Ureter (tissue), 1 donor: Measurements from ENCODE around the gene ASPG. TPM values are rescaled to one million over a fixed set of nuclear protein-coding genes. Genes with fewer than 3 reads are reported as not detected.

ENCODE experiments used
- DNase-seq: peaks from one replicate; pipeline ENCODE4 v3.0.0-alpha.2; 2020; ENCODE audit warnings: low spot score
- total RNA-seq: library from RNA; stranded (reverse); gene quantifications from one replicate; pipeline ENCODE4 v1.2.4, GENCODE V29; 2023
- donor health status: DM: yes; HTN: yes; CAD: no.

ASPG gene
- total RNA-seq, 1 donor from 2014 or later, result 6.4 TPM

DNA sequence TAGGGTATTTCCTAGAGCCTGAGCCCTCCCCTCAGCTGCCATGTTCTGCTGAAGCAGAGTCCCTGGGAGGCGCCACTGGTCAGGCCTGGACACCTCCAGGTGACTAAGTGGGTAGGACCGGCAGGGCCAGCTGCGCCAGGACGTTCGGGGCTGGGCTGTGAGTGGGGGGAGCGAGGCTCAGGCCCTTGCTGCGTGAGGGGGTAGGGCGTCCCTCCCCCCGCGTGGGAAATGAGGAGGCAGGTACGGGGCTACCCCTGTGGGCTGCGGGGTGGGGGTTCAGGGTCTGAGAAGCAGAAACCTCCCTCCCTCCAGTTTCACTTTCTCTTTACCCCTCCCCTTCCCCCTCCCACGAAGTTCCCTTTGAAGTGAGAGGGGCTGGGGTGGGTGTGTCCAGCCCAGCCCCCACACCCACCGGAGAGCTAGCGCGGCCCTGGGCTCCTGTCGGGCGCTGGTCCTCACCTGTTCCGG is 30.8 kb downstream of the ASPG start:
- peak; percentile 70 for DNase-seq

DNA sequence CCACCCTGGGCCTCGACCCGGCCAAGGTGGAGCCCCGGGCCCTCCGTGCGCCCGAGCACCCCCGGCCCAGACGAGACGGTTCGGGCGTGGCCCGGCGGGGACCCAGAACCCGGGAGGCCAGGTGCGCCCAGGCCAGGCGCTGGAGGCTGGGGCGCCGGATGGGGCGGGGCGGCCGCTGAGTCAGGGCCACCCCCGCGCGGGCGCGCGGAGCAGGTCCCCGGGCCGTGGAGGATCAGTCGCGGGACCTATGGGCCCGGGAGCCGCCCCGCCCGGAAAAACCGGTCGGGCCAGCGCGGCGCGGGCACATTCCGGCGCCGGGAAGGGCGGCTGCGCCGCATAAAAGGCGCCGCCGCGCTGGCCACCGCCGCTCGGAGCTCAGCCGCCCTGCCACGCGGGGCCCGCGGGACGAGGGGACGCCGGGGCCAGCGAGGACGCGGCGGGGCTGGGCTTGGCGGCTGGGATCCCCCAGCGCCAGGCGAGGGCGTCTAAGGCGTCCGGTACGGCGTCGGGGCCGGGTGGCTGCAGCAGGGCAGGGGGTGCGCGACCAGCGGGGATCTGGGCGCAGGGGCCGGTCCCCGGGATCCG is 31.3 kb downstream of the ASPG start:
- DNase-seq, result no peak

DNA sequence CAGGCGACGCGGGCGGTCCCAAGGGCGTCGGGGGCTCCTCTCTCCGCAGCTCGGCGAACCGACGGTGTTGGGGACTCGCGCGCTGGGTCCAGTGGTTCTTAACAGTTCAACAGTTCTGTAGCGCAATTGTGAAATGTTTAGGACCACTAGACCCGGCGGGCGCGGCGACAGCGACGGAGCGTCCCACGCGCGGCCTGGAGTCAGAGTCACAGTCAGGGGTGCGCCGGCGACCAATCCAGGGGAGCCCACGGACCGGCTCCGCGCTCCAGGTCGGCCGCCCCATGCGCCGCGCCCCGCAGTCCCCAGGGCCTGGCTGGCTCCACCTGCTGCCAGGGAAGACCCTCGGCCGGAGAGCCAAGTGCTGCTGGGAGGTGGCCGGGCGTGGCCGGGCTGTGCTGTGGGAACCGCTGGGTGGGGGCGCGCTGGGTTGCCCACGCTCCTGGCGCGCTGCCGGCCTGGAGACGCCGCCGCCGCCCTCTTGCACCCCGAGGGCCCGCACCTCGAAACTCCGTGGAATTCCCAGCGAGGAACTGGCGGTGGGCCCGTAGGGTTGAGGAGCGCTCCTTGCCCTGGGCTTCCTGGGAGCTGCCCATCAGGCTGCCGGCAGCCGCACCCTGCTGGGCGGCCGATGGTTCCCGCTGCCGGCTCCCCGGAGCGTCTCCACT is 32.0 kb downstream of the ASPG start:
- DNase-seq, result no peak

DNA sequence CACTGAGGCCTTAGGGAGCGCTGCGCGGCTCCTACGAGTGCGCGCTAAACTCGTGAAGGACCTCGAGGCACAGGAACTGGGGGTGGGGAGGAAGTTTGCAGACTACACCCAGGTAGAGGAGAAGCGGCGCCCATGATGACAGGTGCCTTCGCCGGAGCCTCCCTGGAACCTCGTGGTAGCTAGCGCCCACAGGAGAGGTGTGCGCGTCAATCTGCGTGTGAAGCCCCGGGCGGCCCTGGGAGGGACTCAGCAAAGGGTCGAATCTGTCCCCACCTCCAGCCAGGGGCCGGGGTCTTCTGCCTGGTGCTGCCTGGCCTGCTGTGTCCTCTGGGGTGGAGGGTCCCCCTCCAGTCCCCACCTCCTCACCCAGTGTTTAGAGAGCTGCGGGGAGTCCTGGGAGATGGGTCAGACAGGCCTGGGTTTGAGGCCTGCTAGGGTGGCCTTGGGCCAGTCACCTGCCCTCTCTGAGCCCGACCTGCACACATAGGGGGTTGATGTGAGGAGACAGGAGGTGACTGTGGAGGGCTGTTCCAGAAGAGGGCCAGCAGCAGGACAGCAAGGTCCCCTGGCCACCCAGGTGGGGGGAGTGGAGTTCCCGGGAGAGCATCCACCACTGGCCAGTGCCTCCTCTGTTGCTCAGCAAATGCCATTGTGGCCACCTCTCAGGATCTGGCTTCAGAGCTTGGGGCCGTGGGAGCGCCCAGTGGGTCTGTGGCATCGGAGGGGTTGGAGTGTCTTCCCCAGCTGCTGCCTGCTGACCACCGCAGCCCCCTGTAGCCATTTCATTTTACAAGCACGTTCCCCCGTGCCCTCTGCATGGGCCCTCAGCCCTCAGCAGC is 32.7 kb downstream of the ASPG start:
- no peak for DNase-seq

DNA sequence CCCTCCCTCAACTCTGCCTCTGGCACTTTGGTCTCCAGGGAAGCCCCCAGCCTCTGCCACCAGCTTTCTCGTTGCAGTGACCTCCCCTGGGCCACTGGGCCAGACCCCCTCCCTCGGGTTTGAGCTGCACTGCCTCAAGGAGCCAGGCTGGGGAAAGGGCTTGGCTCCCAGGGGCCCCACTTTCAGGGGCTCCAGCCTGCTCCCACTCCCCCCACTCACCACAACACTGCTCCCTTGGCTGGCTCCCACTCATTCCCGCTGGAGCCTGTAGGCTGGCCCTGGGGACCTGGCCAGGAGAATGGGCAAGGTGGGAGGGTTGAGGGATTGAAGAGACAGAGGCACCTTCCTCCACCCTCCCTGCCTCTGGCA is 33.6 kb downstream of the ASPG start:
- no peak for DNase-seq

DNA sequence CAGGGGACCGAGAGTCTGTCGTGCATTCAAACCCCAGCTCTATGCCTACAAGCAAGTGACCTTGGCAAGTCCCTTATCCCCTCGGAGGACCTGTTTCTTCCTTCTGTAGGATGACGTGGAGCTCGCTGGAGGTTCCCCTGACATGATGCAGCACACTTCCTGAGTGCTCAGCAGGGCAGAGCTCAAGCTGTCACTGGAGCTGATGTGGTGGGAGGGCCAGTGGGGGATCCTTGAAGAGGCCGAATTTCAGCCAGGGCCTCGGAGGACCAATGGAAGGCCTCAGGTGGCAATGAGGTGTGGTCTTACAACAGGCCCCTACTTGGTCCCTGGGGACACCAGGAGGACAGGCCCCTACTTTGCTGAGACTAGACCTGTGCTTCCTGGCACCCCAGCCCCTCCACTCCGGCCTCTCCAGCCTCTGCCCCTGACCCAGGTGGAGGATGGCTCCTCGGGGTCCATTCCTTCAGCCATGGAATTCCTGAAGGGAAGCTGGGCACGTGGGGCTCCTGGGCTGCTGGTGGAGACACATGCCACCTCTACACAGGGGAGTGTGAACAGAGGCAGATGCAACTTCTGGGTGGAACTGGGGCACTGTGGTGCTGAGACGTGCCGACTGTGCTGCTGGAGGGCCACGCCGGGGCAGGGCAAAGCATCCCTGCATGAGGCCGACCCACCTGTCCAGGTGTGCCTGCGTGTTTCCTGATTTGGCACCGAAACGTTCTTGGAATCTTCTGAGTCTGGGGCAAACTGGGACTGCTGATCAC is 34.2 kb downstream of the ASPG start:
- DNase-seq, result no peak

DNA sequence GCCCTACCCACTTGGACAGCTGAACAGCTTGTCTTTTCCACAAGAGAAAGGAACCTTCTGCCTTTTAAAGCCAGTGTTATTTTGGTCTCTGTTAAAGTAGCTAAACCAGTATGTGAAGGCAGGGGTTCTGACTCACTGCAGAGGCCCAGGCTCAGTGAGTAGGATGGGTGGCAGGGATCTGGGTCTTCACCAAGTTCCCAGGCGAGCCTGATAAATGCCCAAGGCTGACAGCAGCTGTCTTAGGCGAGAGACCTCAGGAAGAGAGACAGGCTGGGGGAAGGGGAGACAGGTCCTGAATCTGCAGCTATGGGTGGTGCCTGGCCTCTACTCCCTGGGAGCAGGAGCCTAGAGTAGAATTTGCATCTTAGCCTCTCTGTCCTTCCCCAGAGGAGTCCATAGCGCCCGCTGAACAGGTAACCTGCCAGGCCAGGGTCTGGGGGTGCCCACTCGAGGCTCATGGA is 34.8 kb downstream of the ASPG start:
- DNase-seq, result no peak

DNA sequence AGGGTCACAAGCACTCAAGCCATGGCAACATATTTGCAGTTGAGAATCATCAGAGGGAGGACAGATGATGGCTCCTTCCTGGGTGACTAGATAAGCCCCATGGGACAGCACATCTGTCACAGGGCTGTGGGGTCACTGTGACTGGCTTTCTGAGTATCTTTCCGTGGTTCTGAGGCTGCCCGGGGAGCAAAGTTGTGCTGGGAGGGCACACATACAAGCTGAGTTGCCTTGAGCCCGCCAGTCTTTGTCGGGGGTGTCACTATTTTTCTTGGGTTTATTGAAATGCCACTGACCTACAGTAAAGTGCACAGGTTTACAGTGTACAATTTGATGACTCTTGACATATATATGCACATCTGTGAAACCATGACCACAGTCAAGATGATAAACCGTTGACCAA is 35.6 kb downstream of the ASPG start:
- no peak for DNase-seq

DNA sequence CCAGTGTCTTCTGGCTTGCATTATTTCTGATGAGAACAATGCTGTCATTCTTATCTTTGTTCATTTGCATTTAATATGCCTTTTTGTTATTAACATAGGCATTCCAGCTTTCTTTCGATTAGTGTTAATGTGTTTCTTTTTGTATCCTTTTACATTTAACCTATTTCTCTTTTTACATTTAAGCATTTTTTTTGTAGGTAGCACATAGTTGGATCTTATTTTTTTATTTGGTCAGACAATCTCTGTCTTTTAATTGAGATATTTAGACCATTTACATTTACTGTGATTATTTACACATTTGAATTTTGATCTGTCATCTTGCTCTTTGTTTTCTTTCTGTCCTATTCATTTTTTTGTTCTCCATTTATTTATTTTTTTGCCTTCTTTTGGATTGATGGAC is 38.4 kb downstream of the ASPG start:
- no peak for DNase-seq

DNA sequence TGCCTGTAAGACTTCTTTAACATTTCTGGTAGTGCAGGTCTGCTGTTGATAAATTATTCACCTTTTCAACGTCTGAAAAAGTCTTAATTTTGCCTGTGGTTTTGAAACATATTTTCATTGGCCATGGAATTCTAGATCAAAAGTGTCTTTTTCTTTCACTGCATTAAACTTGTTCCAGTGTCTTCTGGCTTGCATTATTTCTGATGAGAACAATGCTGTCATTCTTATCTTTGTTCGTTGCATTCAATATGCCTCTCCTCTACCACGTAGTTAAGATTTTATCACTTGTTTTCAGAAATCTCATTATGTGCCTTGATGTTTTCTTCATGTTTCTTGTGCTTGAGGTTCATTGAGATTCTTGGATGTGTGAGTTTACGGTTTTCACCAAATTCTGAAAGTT is 39.5 kb downstream of the ASPG start:
- no peak for DNase-seq

DNA sequence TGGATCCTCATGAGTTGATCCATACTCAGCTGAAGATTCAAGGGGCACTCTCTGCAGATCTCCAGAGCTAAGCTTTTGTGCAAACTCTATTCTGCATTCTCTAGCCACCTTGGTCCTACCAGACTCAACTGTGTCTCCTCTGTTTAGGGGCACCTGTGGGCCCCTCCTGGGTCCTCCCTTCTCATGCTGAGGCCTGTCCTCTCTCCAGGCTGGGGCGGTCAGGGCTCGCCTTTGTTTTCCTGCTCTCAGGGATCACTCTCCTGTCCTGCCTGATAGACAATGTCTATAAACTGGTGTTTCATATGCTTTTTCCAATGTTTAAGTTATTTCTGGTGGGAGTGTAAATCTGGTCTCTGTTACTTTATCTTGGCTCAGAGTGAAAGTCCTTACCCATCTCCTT is 41.3 kb downstream of the ASPG start:
- no peak for DNase-seq

DNA sequence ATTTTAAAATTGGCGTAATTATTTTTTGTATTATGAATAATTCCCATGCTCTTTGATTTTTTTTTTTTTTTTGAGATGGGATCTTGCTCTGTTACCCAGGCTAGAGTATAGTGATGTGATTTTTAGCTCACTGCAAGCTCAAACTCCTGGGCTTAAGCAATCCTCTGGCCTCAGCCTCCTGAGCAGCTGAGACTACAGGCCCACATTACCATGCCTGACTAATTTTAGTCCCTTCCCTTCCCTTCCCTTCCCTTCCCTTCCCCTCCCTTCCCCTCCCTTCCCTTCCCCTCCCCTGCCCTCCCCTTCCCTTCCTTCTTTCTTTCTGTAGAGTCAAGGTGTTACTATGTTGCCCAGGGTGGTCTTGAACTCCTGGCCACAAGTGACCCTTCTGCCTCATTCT is 43.5 kb downstream of the ASPG start:
- DNase-seq, result no peak

DNA sequence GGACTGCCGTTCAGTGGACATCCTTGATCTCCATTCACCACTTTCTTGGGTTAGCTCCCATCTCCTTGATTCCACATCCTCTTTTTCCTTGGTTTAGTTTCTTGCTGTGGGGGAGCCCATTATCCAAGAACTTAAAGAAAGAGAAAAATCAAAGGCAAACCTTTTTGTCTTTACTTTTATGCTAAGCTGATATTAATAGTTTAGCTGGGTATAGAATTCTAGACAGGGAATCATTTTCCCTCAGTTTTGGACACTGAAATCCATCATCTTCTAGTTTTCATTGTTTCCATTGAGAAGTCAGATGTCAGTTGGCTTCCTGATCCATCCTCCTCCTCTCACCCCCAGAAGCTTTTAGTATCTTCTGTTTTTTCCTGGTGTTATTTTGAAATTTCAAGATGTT is 44.1 kb downstream of the ASPG start:
- no peak for DNase-seq

DNA sequence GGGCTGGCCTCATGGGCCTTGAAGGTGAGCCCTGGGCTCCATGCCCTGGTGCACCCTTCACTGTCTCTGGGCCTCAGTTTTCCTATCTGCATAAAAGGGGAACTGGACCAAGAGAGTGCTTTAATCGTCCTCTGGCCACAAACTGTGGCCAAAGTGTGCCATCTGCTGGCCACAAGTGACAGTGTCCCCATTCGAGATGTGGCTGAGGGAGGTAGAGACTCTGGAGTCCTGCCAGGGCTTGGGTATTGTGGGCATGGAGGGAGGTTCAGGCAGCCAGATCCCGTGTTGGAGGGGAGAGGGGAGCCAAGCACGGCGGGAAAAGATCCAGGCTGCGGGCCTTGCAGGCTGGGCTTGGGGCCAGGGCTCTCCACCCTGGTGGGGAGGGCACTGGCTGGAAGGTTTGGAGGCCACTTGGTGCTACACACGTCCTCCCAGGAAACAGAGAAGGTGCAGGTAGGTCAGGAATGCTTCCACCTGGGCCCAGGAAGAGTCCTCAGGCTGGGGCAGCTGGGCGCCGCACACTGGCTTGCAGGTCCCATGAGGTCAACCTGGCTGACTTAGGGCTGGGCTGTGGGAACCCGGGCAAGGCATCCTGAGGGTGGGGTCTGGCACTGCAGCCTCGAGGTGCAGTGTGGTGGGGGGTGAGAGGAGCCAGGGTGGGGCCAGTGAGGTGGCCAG is 45.6 kb downstream of the ASPG start:
- DNase-seq, result no peak

DNA sequence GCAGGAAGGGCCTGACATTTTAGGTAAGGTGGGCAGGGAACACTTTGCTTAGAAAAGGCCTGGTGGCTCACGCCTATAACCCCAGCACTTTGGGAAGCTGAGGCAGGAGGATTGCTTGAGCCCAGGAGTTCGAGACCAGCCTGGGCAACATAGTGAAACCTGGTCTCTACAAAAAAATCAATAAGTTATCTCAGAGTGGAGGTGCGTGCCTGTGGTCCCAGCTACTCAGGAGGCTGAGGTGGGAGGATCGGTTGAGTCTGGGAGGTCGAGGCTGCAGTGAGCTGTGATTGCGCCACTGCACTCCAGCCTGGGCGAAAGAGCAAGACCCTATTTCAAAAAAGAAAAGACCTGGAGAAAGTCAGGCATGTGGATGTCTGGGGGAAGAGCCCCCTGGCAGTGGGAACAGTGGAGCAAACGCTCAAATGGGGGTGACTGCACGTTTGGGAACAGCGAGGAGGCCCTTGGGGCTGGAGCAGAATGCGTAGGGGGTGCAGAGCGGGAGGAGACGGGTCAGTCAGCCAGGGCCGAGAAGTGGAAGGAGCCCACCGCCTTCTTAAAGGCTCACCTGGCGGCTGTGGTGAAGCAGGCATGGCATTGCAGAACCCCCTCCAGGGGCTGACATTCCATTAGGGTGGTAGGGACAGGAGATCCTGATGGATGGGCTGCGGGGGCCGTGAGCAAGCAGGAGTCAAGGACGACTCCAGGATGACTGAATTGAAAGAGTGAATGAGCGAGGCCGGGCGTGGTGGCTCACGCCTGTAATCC is 46.6 kb downstream of the ASPG start:
- no peak for DNase-seq

DNA sequence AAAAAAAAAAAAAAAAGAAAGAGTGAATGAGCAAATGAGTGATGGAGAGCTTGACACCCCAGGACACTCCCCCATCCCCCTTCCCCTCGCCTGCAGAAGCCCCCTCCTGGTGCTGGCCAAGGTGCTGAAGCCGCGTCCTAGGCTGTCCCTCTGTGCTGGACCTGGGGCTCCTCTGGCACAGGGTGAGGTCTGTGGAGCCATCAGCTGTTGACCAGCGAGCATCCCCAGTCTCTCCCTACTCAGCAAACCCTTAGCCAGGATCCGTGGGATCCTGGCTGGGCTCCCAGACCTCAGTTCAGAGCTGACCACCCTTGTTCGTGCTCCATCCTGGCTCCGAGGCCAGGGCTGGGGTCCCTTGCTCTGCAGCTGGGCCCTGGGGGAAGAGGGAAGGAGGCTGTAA is 47.5 kb downstream of the ASPG start:
- no peak for DNase-seq

DNA sequence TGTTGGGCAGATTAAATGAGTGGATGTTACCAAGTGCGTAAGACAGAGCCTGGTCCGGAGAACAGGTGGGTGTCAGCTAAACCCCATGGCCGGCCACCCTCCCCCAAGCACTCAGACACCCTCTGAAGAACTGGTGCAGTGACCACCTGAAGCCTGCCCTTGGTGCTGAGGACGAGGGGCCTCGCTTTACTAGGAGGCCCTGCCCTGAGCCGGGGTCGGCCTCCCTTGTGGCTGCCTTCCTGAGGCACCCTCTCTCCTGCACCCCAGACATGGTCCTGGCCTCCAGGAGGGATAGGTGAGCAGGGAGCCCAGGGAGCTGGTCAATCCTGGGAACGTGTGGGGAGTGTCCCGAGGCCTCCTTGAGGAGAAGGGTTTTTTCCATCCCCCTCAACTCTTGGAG is 48.0 kb downstream of the ASPG start:
- no peak for DNase-seq

DNA sequence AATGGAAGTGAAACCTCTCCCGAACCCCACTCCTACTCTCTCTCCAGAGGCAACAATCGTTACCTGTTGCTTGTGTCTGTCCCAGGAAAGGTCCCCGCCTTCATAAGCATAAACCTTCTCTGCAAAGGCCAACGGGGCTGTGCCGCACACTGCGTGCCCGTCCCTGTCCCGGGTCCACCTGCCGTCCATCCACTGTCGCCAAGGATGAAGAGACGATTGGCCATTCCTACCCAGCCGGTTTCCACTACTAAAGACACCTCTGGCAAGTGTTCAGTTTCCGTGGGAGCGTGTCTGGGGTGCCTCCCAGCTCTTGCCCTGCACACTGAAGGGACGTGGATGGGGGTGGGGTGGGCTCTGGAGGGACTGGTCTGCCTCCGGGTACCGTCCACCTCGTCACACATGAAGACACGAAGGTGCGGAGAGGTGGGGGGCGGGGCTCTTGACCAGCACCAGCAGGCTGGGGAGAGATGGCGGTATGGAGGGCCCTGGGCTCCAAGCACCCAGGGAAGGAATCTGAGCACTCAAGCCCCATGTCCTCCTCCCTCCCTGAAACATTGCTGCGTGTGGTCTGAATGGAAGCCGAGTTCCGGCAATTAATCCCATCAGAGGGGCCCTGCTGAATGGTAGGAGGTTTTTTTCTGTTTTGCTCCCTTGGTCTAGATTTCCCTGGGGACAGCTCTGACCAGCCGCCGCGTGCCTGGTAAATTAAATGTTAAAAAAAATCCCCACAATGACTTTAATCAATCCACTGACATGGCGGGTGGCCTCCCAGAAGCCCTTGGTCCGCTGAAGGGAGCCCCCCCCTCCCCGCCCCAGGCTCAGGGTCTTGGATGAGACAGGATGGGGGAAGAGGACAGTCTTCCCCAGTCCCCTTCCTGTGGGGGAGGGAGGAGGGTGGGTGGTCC is 48.8 kb downstream of the ASPG start:
- no peak for DNase-seq

DNA sequence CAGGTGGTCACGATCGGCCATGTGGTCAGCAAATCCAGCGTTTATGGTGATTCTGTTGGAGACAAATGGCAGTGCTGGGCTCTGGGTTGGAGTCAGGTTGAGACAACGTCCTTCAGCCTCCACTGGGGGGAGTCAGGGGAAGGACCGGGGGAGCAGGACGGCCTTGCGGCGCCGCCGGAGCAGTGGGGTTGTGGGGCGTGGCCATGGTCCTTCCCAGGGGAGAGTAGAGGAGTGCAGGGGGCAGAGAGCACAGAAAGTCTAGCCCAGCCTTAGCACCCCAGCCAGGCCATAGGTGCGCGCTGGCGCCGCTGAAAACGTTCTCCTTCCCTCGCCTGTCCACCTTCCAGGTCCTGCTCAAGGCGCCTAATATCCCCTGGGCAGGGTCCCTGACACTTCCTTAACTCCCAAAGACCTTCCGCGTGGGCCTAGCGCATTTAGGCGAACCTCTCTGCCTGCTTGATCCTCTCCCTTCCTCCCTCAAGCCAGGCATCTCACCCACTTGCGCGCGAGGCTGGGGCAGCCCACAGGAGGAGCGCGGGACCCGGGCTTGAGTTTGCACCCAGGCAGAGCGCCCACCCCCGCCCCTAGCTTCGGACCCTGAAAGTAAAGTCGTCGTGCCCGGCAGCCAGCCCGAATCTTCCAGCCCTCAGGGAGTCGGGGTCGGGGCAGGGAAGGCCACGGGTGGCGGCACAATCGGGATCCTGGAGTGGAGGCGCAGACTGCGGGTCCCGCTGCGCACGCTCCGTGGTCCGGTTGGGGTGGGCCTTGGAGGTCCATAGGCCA is 49.8 kb downstream of the ASPG start:
- no peak for DNase-seq
